ENCODE data around the gene NLN. TPM values are rescaled to one million over a fixed set of nuclear protein-coding genes. Genes with fewer than 3 reads are reported as not detected.

The NLN gene
- total and polyA plus RNA-seq, 9 of the 15 experiments (the other 6 are each of a cell fraction or from before 2014, with no cell fraction given): 6.9 to 45.2 (median 28.8) TPM

GRCh38 chr5:65693121-65693520 is 28.9 kb upstream of the NLN start (continued):
- TF ChIP-seq ZNF512 (tag; IDR thresholded peaks at IDR 0.05): peak; percentile 61
- TF ChIP-seq THRB (CRISPR knock-in tag; conservative IDR thresholded peaks at IDR 0.05): peak; percentile 78; the same call in 1 of the 2 replicates
- TF ChIP-seq HBP1 (CRISPR knock-in tag; IDR thresholded peaks at IDR 0.05): peak; percentile 22; the same call in 1 of the 2 replicates
- TF ChIP-seq ELF4 (CRISPR knock-in tag; IDR thresholded peaks at IDR 0.05): 0 out of 2 replicates have a peak, but pooled peaks have one; percentile 12

GRCh38 chr5:65695162-65695755 is 26.7 kb upstream of the NLN start:
- FAIRE-seq (no peak), ATAC-seq (no peak), DNase-seq (ENCODE audit: extremely low read depth in 1 of 4, low spot score in 3 of 4) (no peak)
- Histone ChIP-seq H3K9me3 (replicated peaks; ENCODE audit: control insufficient read depth, insufficient read depth, low read depth, low read length) (no peaks in the 10 kb centered on the region), H3K27ac (ENCODE audit: extremely low read depth, low read depth, low read length) (no peak overlapping the region), H3K36me3 (ENCODE audit: control insufficient read depth, insufficient read depth, low read length) (no peaks in the 10 kb centered on the region), H3K9me1 (ENCODE audit: control insufficient read depth, insufficient read depth, low read length) (no peaks in the 10 kb centered on the region), H3K4me2 (ENCODE audit: insufficient read depth, low read length) (no peak overlapping the region), H4K20me1 (replicated peaks; ENCODE audit: control insufficient read depth, insufficient read depth, low read length) (no peaks in the 10 kb centered on the region), H2AFZ (ENCODE audit: low read depth, low read length) (no peak overlapping the region), H3K4me3 (no peak overlapping the region), H3K27me3 (ENCODE audit: control insufficient read depth in 2 of 2, insufficient read depth in 2 of 2, low read length in 2 of 2) (no peaks in the 10 kb centered on the region), H3K4me1 (replicated peaks in 1 of 2; ENCODE audit: control insufficient read depth in 2 of 2, insufficient read depth in 2 of 2, low read length in 2 of 2) (no peaks in the 10 kb centered on the region), H3K9ac (ENCODE audit: insufficient read depth in 1 of 2, low read depth in 2 of 2, low read length in 2 of 2) (no peak overlapping the region), H3K79me2 (ENCODE audit: control insufficient read depth, insufficient read depth, low read length) (no peaks in the 10 kb centered on the region)
- TF ChIP-seq ZNF740 (CRISPR knock-in tag; IDR thresholded peaks at IDR 0.05) (no peak), ZNF740 (tag; IDR thresholded peaks at IDR 0.05) (no peak), ZNF316 (IDR thresholded peaks at IDR 0.05) (no peak), PML (IDR thresholded peaks at IDR 0.05; ENCODE audit: low read length) (no peak), BRD9 (IDR thresholded peaks at IDR 0.05; ENCODE audit: low read depth, partially characterized antibody) (no peak), L3MBTL2 (IDR thresholded peaks at IDR 0.05) (no peak), JUN (IDR thresholded peaks at IDR 0.05; ENCODE audit: borderline replicate concordance, low read depth, low read length) (no peak), JUN (CRISPR knock-in tag; IDR thresholded peaks at IDR 0.05; ENCODE audit: borderline replicate concordance) (no peak), NCOA2 (IDR thresholded peaks at IDR 0.05; ENCODE audit: partially characterized antibody in 2 of 2) (no peak), ZBTB2 (IDR thresholded peaks at IDR 0.05) (no peak)
- in situ Hi-C loops (cut with MboI): no loop called here
- WGBS (ENCODE audit: insufficient coverage, low coverage, missing lambda C conversion rate): 47% methylated on average over 4 of the region's 4 CpGs
- CTCF ChIA-PET (ENCODE audit: low intra/inter-chr PET ratio): no interaction called here
- intact Hi-C loops (cut with micrococcal nuclease): no loop called here
- BruUV-seq (replicated peaks): no TSS peak
- POLR2A ChIA-PET: interaction anchor here (0.6 to 1.3 kb wide), 4 partner anchors 9 to 30 kb away, joined by 3 to 4 read pairs (median 3); no protein-coding TSS in a partner anchor
